KMS-11 (cell line): ENCODE results near the gene KCNMB2.

ENCODE experiments used
- H2AFZ ChIP-seq: fragments of 200-600 bp; sonication (generic); 2 replicates; pipeline ENCODE4 v1.6.1; 2016; ENCODE audit warnings: antibody characterized with exemption, mixed run types, low read depth
- H3K27ac ChIP-seq: fragments of 200-600 bp; sonication (generic); 2 replicates; pipeline ENCODE4 v1.6.1; 2016; ENCODE audit warnings: mild to moderate bottlenecking, mixed run types
- H3K27me3 ChIP-seq: fragments of 200-600 bp; sonication (generic); 2 replicates; pipeline ENCODE4 v1.6.1; 2017; ENCODE audit warnings: mild to moderate bottlenecking, low read depth, mixed run types, moderate library complexity; ENCODE audit not compliant: insufficient read depth
- H3K36me3 ChIP-seq: fragments of 200-600 bp; sonication (generic); 2 replicates; pipeline ENCODE4 v1.6.1; 2017; ENCODE audit warnings: mild to moderate bottlenecking, mixed run types; ENCODE audit not compliant: insufficient read depth
- H3K4me1 ChIP-seq: fragments of 200-600 bp; sonication (generic); 2 replicates; pipeline ENCODE4 v1.6.1; 2016; ENCODE audit warnings: mild to moderate bottlenecking, low read depth, mixed run types; ENCODE audit not compliant: poor library complexity, severe bottlenecking
- H3K4me2 ChIP-seq: fragments of 200-600 bp; sonication (generic); 2 replicates; pipeline ENCODE4 v1.7.0; 2016; ENCODE audit warnings: mild to moderate bottlenecking, mixed run types
- H3K4me3 ChIP-seq: fragments of 200-600 bp; sonication (generic); IDR thresholded peaks from 2 replicates; pipeline ENCODE4 v1.6.1; 2017; ENCODE audit warnings: low read depth, low read length, mixed read lengths; ENCODE audit not compliant: insufficient read depth
- H3K79me2 ChIP-seq: fragments of 200-600 bp; sonication (generic); 2 replicates; pipeline ENCODE4 v1.6.1; 2016; ENCODE audit warnings: low read depth, mixed run types; ENCODE audit not compliant: insufficient read depth
- H3K9ac ChIP-seq: fragments of 200-600 bp; sonication (generic); 2 replicates; pipeline ENCODE4 v1.6.1; 2016; ENCODE audit warnings: mild to moderate bottlenecking, mixed run types
- H4K20me1 ChIP-seq: fragments of 200-600 bp; sonication (generic); 2 replicates; pipeline ENCODE4 v1.6.1; 2016; ENCODE audit warnings: mild to moderate bottlenecking, mixed run types; ENCODE audit not compliant: insufficient read depth
- TF ChIP-seq, protein P1 (sequence below): fragments of 200-600 bp; sonication (generic); conservative IDR thresholded peaks from 2 replicates; pipeline ENCODE4 v1.6.1; 2017; ENCODE audit warnings: low read depth, mild to moderate bottlenecking, antibody characterized with exemption, low read length, moderate library complexity, mixed read lengths

The KCNMB2 gene

DNA sequence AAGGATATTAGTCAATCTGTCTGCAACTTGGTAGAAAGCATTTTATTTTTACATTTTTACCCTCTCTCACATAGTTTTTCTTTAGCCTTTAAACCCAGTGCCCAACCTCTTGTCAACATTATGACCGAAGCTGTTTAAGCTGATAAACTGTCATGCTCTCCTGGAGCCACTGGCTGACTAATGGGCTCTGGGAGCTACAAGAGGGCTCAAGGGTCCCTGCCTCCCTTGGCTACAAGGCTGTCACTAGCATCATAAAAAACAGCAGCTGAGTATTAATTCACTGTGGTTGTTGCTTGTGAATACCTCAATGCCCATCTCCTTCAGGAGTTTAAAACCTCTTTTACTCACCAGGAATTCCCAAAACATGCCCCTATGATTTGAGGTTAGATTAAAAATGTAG is 297.5 kb downstream of the KCNMB2 start:
- no peaks in the 10 kb centered on the region for H4K20me1 ChIP-seq
- H3K9ac ChIP-seq = no peak overlapping the region
- no peak overlapping the region for H3K4me3 ChIP-seq
- no peak overlapping the region for H3K27ac ChIP-seq
- no peaks in the 10 kb centered on the region for H3K79me2 ChIP-seq
- no peaks in the 10 kb centered on the region for H3K36me3 ChIP-seq
- no peak overlapping the region for H3K4me2 ChIP-seq
- peaks cover under 1% of the 10 kb centered on the region for H3K4me1 ChIP-seq
- H3K27me3 ChIP-seq = no peaks in the 10 kb centered on the region
- TF ChIP-seq, protein P1, sequence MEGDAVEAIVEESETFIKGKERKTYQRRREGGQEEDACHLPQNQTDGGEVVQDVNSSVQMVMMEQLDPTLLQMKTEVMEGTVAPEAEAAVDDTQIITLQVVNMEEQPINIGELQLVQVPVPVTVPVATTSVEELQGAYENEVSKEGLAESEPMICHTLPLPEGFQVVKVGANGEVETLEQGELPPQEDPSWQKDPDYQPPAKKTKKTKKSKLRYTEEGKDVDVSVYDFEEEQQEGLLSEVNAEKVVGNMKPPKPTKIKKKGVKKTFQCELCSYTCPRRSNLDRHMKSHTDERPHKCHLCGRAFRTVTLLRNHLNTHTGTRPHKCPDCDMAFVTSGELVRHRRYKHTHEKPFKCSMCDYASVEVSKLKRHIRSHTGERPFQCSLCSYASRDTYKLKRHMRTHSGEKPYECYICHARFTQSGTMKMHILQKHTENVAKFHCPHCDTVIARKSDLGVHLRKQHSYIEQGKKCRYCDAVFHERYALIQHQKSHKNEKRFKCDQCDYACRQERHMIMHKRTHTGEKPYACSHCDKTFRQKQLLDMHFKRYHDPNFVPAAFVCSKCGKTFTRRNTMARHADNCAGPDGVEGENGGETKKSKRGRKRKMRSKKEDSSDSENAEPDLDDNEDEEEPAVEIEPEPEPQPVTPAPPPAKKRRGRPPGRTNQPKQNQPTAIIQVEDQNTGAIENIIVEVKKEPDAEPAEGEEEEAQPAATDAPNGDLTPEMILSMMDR = no peak
- no peak overlapping the region for H2AFZ ChIP-seq

DNA sequence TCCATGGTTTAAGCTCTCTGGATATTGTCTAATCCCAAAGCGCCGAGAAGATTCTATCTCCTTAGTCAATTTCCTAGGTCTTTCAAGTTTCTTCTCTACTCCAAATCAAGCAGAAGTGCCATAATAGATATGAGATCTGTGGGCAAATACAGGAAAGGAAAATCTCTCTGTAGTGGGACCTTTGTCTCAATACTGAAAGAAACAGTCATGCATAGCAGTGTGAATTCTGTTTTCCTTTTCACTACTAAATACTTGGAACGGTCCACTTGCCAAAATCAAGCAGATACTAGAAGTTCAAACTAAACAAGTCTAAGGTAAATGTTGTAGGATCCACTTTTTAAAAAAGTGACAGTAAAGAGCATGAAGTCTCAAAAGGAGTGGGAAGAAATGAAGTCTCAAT is 298.8 kb downstream of the KCNMB2 start:
- Histone ChIP-seq H2AFZ (no peak overlapping the region), H3K4me3 (no peak overlapping the region), H4K20me1 (no peaks in the 10 kb centered on the region), H3K36me3 (no peaks in the 10 kb centered on the region), H3K27me3 (no peaks in the 10 kb centered on the region), H3K9ac (no peak overlapping the region), H3K27ac (no peak overlapping the region), H3K4me2 (no peak overlapping the region), H3K79me2 (no peaks in the 10 kb centered on the region), H3K4me1 (no peaks in the 10 kb centered on the region)
- TF ChIP-seq, protein P1 = no peak

DNA sequence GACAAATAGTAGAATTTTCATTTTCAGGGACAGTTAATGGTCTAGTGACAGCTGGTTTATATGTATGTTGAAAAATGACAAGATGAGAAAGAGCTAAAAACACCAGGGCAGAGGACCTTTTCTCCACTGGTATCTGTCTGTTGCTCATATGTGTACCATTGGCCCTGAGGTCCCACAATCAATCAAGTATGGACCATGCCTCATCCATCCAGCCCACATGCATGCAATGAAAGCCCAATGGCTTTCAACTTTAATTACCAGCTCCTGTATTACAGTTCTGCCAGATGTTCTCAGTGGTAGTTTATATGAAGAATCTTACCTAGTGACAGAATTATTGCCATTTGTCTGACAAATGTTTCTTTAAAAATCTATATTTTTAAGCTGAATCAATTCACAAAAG is 301.3 kb downstream of the KCNMB2 start:
- Histone ChIP-seq H3K9ac (no peak overlapping the region), H3K27ac (no peak overlapping the region), H3K4me2 (no peak overlapping the region), H3K4me1 (no peaks in the 10 kb centered on the region), H3K36me3 (no peaks in the 10 kb centered on the region), H2AFZ (no peak overlapping the region), H4K20me1 (no peaks in the 10 kb centered on the region), H3K79me2 (no peaks in the 10 kb centered on the region), H3K4me3 (no peak overlapping the region), H3K27me3 (no peaks in the 10 kb centered on the region)
- TF ChIP-seq, protein P1 = no peak

DNA sequence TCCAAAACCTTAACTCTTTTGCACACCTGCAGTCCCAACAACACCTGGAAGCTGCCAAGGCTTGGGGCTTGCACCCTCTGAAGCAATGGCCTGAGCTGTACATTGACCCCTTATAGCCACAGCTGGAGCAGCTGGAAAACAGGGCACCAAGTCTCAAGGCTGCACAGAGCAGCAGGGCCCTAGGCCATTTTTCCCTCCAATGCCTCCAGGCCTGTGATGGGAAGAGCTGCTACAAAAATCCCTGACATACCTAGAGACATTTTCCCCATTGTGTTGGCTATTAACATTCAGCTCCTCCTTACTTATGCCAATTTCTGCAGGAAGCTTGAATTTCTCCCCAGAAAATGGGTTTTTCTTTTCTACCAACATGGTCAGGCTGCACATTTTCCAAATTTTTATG is 304.4 kb downstream of the KCNMB2 start:
- Histone ChIP-seq H2AFZ (no peak overlapping the region), H3K27ac (no peak overlapping the region), H4K20me1 (no peaks in the 10 kb centered on the region), H3K4me2 (no peak overlapping the region), H3K36me3 (no peaks in the 10 kb centered on the region), H3K79me2 (no peaks in the 10 kb centered on the region), H3K4me3 (no peak overlapping the region), H3K27me3 (no peaks in the 10 kb centered on the region), H3K9ac (no peak overlapping the region), H3K4me1 (no peaks in the 10 kb centered on the region)
- TF ChIP-seq, protein P1 = no peak
